ENCODE measurements around the gene ARFGAP2. TPM values are rescaled to one million over a fixed set of nuclear protein-coding genes. Genes with fewer than 3 reads are reported as not detected.

The ARFGAP2 gene
- total and polyA plus RNA-seq, 2 of the 8 experiments (the other 6 are each of a cell fraction or from before 2014, with no cell fraction given) = 50.2 to 64.0 TPM

GRCh38 chr11:47163193-47163592, 13.5 kb downstream of the ARFGAP2 start:
- no peak for DNase-seq (ENCODE audit: low read depth in 1 of 2, low spot score in 2 of 2)
- WGBS, 2 experiments (ENCODE audit: extremely low coverage in 1 of 2, insufficient coverage in 1 of 2, insufficient read length in 1 of 2, insufficient replicate concordance in 2 of 2, low coverage in 1 of 2, low lambda C conversion rate in 2 of 2, missing lambda C conversion rate in 1 of 2) = 78% methylated on average over 3 of the region's 3 CpGs; no CpG with 5 or more reads in 1 of the 2 experiments
- Histone ChIP-seq H3K9me3 (ENCODE audit: insufficient read depth in 2 of 2, low read depth in 1 of 2, low read length in 1 of 2) (no peaks in the 10 kb centered on the region), H4K20me1 (replicated peaks in 1 of 2; ENCODE audit: control insufficient read depth in 1 of 2, insufficient read depth in 2 of 2, low read length in 2 of 2) (peaks cover 2 to 9% of the 10 kb centered on the region in 2 experiments), H2BK20ac (ENCODE audit: low read length) (no peak overlapping the region), H2BK15ac (ENCODE audit: low read length) (no peak overlapping the region), H3K23ac (ENCODE audit: insufficient read length) (no peak overlapping the region), H2BK120ac (replicated peaks; ENCODE audit: low read depth, low read length) (no peak overlapping the region), H3K27me3 (replicated peaks in 1 of 4; ENCODE audit: control insufficient read depth in 3 of 4, extremely low read depth in 1 of 4, insufficient read depth in 3 of 4, low read length in 3 of 4) (no peaks in the 10 kb centered on the region), H3K4ac (replicated peaks; ENCODE audit: insufficient read length, low read depth, low read length) (no peak overlapping the region), H3K14ac (ENCODE audit: insufficient read length) (no peak overlapping the region), H3K23me2 (ENCODE audit: low read depth, low read length) (no peaks in the 10 kb centered on the region), H3K79me1 (ENCODE audit: low read depth, low read length) (no peaks in the 10 kb centered on the region), H3K4me3 (ENCODE audit: extremely low read depth in 1 of 4, insufficient read depth in 2 of 4, low read depth in 3 of 4, low read length in 4 of 4) (no peak overlapping the region), H3K4me1 (replicated peaks in 1 of 4; ENCODE audit: control insufficient read depth in 3 of 4, insufficient read depth in 4 of 4, low read length in 3 of 4) (no peaks in the 10 kb centered on the region), H2AK5ac (ENCODE audit: low read depth, low read length) (no peak overlapping the region), H4K91ac (replicated peaks; ENCODE audit: insufficient read length, low read length) (no peak overlapping the region), H2BK5ac (ENCODE audit: low read depth, low read length) (no peak overlapping the region), H3K56ac (replicated peaks; ENCODE audit: insufficient read length, low read depth, low read length) (no peak overlapping the region), H3K79me2 (ENCODE audit: control insufficient read depth in 1 of 2, insufficient read depth in 2 of 2, low read length in 2 of 2) (no peaks in the 10 kb centered on the region), H2AFZ (ENCODE audit: low read length) (no peak overlapping the region), H4K8ac (ENCODE audit: extremely low read depth, insufficient read depth, low read length) (no peak overlapping the region), H3K36me3 (ENCODE audit: control insufficient read depth in 2 of 4, insufficient read depth in 4 of 4, low read length in 3 of 4) (peaks cover 21 to 37% (median 33%) of the 10 kb centered on the region in 4 experiments; a peak in 7 of 8 replicates), H3K18ac (ENCODE audit: extremely low read depth, low read length) (no peak overlapping the region), H4K5ac (ENCODE audit: insufficient read length, low read depth, low read length) (no peak overlapping the region), H3K9ac (replicated peaks in 1 of 4; ENCODE audit: extremely low read depth in 1 of 4, low read depth in 3 of 4, low read length in 3 of 4) (no peak overlapping the region), H3K4me2 (ENCODE audit: insufficient read depth in 1 of 2, low read depth in 2 of 2, low read length in 2 of 2) (no peak overlapping the region), H2BK12ac (ENCODE audit: low read depth, low read length) (no peak overlapping the region), H3K27ac (ENCODE audit: low read depth, low read length) (no peak overlapping the region)
- CTCF ChIA-PET (ENCODE audit: partially characterized antibody) = interaction anchor here (0.6 to 4.2 kb wide), 18 partner anchors 9 to 283 kb away, joined by 3 to 32 read pairs (median 4); partner anchors contain the start of gene ARFGAP2
- FAIRE-seq = no peak
- TF ChIP-seq EP300 (IDR thresholded peaks at IDR 0.05; ENCODE audit: borderline replicate concordance in 1 of 2, low read depth in 2 of 2, low read length in 2 of 2) (no peak), GTF2F1 (IDR thresholded peaks at IDR 0.05; ENCODE audit: borderline replicate concordance, low read depth, low read length) (no peak), MAFK (IDR thresholded peaks at IDR 0.05; ENCODE audit: low read depth, low read length) (no peak), TEAD4 (IDR thresholded peaks at IDR 0.05; ENCODE audit: low read depth, low read length) (no peak), TAF1 (IDR thresholded peaks at IDR 0.05; ENCODE audit: low read depth, low read length) (no peak), KDM1A (IDR thresholded peaks at IDR 0.05; ENCODE audit: borderline replicate concordance, low read length) (no peak), ATF2 (IDR thresholded peaks at IDR 0.05; ENCODE audit: low read length) (no peak)
- TF ChIP-seq, protein P1, sequence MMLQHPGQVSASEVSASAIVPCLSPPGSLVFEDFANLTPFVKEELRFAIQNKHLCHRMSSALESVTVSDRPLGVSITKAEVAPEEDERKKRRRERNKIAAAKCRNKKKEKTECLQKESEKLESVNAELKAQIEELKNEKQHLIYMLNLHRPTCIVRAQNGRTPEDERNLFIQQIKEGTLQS (IDR thresholded peaks at IDR 0.05; ENCODE audit: insufficient read depth, low read depth, low read length) = no peak
- POLR2A ChIA-PET (ENCODE audit: partially characterized antibody) = interaction anchor here (1.1 to 3.2 kb wide), 14 partner anchors 9 to 262 kb away, joined by 3 to 17 read pairs (median 6); partner anchors contain the start of genes ARFGAP2 and DDB2
